ENCODE results near the gene TAX1BP3.
"Not testable (repeated sequence)": the region's sequence is repeated elsewhere in the genome, so short reads cannot be mapped to it uniquely, and the experiment has no call there.

Gene TAX1BP3

DNA sequence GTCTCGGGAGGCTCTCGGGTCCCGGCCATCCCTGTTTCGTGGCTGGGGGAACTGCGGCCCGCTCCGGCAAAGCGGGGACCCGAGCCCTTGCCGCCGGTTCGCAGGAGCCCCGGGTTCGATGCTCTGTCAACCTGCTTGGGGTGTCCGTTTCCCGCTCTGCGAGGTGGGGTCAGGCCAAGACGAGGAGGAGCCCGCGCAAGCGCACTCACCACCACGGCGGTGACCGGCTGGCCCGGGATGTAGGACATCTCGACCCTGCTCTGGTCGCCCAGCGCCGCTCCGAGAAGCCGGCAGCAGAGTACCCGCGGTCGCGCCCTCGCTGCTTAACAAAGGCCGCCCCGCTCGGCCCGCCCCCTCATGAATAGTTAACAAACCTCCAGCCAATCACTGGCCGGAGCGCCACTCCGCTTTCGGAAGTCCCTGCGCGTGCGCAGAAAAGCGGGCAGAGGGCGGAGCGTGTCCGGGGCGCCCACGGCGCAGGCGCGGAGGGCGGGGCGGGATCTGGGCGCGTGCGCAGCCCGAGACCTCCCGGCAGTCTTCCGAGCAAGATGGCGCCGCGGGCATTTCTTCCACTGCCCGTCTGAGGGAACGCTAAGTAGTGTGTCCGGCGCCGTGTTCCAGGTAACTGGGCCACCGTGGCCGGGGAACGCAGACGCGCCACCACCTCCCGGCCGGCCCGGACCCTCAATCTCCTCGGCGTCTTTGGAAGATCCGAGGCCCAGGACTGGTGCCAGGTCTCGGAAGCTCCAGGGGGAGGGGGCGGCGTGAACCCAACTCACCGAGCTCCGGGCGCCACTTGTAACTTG is at the start of gene TAX1BP3, which contains the start of gene EMC6:
Gene TAX1BP3, minus strand, starts transcription at position 300 of the 806 bp plus-strand sequence. Its CDS starts 52 bp downstream, at position 248.
Gene EMC6, plus strand, starts transcription at position 534 of the 806 bp plus-strand sequence. CDS start 335 bp downstream, outside the sequence.
- peak; percentile 98 to 99 for DNase-seq

DNA sequence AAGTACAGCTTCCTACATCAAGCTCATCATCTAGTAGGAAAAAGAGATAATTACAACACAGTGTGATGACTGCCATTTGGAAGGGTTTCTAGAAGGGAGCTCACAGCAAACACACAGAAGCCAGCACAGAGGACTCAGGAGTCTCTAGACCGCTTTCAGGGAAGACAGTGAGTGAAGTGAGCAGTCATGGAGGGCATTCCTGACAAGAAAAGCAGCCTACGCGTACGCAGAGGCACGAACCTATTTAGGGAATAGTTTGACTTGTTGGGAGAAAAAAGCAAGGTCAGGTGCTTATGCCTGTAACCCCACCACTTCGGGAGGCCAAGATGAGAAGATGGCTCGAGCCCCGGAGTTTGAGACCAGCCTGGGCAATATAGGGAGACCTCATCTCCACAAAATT is 46.9 kb upstream of the TAX1BP3 start:
- no peak for DNase-seq

GRCh38 chr17:3712811-3713463 is 44.6 kb upstream of the TAX1BP3 start:
- DNase-seq: no peak

- DNase-seq: no peak
These were observed 42.6 kb upstream of the TAX1BP3 start for GRCh38 chr17:3710951-3711383.

- DNase-seq: no peak
These were observed 40.0 kb upstream of the TAX1BP3 start for GRCh38 chr17:3708366-3708765.

DNA sequence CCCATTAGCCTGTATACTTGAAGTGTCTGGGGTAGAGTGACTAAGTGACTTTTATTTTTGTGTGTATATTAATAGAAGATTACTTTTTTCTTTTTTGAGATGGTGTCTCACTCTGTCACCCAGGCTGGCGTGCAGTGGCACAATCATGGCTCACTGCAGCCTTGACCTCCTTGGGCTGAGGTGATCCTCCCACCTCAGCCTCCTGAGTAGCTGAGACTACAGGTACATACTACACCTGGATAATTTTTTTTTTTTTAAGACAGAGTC is 37.3 kb upstream of the TAX1BP3 start:
- not testable (repeated sequence) for DNase-seq

DNA sequence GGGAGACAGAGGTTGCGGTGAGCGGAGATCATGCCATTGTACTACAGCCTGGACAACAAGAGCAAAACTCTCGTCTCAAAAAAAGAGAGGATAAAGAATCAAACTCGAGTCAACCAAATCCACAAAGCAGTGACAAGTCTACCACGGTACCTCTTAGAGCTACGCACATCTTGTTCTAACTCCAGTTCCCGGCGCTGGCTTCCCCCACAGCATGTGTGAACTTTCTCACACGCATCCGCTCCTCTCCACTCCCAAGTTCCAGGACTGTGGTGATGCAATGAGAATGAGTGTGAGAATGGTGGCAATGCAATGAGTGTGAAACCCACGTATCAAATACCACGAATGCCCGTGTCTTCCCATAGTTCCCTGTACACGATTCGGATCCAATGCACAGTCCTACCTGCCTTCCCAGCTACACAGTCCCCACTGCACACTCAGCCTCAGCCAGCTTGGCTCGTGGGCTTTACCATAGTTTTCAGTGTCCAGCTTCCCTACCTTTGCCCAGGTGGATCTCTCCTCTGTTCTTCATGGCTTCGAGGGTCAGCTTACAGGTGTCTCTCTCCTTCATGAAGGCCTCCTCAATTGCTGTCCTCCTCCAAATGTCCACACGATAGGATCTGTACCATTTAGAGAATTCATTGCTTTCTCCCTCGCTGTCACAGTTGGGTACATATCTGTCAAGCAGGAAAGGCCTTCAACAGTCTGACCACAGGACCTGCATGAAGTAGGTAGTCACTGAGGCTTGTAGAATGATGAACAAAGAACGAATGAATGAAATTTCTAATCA is 36.7 kb upstream of the TAX1BP3 start:
- no peak for DNase-seq

DNA sequence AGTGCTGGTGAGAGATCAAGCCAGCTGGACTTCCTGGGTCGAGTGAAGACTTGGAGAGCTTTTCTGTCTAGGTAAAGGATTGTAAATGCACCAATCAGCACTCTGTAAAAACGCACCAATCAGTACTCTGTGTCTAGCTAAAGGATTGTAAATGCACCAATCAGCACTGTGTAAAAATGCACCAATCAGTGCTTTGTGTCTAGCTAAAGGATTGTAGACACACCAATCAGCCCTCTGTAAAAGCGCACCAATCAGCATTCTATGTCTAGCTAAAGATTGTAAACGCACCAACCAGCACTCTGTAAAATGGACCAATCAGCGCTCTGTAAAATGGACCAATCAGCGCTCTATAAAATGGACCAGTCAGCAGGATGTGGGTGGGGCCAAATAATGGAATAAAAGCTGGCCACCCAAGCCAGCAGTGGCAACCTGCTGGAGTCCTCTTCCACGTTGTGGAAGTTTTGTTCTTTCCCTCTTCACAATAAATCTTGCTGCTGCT is 33.7 kb upstream of the TAX1BP3 start:
- not testable (repeated sequence) for DNase-seq

DNA sequence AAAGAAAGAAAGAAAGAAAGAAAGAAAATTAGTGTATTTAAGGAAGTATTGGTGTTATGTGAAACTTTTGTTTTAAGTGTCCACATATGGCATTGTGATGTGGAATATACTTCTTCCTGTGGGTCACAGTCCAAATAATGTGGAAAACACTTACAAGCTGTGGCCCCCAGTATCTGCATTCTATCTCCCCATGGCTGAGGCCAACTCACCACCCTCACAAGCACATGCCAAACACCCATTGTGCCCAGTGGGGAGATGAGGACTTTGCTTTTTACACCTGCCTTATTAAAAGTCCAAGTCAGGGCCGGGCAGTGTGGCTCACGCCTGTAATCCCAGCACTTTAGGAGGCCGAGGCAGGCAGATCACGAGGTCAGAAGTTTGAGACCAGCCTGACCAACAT is 31.6 kb upstream of the TAX1BP3 start:
- DNase-seq: no peak

DNA sequence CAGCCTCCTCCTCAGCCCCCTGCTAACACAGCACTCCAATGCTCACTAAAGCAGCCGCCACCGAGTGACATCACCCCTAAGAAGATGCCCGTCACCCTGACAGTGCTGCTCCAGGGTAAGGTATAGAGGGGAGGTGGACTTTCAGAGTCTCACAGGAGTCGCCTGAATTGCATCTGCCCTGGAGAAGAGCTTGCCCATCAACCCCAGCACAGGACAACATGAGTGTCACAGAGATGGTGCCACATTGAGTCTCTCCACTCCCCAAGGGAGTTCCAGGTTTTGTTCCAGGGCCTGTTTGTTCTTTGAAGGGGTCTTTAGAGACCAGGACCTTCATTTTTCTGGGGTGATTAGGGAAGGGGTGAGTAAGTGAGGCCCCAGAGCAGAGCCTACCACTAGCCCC is 29.8 kb upstream of the TAX1BP3 start:
- no peak for DNase-seq

GRCh38 chr17:3697103-3697476 is 28.7 kb upstream of the TAX1BP3 start:
- DNase-seq: no peak

- DNase-seq: no peak
These were observed 27.5 kb upstream of the TAX1BP3 start, which contains the start of gene P2RX5 for GRCh38 chr17:3695723-3696411. TSS of gene P2RX5 (minus strand) at chr17:3696155. CDS start at chr17:3696005, 150 bp downstream.

DNA sequence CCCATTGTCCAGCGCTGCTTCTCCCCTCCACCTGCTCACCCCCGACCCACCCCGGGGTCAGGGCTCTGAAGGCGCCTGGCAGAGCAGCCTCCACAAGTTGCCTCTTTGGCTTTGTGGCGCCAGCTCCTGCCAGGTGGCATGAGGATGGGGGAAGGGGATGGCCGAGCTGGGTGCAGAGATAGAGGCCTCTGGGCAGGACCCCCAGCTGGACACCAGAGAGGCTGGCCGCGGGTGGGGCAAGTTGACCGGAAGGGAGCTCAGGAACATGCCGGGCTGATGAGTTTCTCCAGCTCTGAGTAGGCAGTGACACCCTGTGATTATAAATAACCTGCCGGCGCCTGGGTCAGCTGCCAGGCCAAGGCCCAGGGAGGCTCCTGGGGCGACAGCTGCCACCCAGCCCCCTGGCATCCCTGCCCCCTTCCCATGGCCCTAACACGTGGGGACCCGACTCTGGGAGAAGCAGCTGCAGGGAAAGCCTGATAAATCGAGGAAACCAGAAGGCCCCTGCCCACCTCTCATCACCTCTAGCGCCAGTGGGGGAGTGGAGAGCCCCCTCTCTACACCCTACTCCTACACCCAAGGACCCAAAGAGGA is 26.8 kb upstream of the TAX1BP3 start:
- DNase-seq: peak in 1 of 2 experiments; percentile 27

DNA sequence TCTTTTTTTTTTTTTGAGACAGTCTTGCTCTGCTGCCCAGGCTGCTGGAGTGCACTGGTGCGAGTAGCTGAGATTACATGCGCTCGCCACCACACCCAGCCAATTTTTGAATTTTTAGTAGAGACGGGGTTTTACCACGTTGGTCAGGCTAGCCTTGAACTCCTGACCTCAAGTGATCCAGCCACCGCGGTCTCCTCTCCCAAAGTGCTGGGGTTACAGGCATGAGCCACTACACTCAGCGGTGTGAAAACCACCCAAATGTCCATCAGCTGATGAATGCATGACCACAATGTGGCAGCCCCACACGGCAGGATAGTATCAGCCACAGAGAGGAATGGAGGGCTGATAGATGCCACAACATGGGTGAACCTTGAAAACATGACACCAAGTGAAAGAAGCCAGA is 25.5 kb upstream of the TAX1BP3 start:
- no peak for DNase-seq

- no peak for DNase-seq
These were observed 24.8 kb upstream of the TAX1BP3 start for GRCh38 chr17:3693141-3693540.

GRCh38 chr17:3692346-3692745 is 24.0 kb upstream of the TAX1BP3 start:
- DNase-seq: no peak

DNA sequence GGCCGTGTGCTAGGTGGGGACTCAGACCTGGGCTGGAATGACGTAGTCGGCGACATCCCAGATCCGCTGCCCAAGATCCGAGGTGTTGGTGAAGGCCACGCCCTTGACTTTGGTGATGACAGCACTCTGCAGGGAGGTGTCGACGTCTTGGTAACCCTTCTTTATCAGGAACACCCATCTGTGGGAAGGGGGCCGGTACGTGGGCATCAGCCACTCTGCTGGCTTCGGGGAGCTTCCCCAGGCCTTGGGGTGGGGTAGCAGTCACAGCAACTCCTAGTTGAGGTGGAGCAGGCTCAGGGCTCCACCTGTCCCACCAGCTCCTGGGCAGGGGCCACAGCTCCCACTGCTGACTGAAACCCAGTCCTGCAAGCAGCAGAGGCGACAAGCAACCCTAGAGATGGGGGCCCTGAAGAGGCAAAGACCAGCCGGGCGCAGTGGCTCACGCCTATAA is 23.3 kb upstream of the TAX1BP3 start:
- DNase-seq: no peak

DNA sequence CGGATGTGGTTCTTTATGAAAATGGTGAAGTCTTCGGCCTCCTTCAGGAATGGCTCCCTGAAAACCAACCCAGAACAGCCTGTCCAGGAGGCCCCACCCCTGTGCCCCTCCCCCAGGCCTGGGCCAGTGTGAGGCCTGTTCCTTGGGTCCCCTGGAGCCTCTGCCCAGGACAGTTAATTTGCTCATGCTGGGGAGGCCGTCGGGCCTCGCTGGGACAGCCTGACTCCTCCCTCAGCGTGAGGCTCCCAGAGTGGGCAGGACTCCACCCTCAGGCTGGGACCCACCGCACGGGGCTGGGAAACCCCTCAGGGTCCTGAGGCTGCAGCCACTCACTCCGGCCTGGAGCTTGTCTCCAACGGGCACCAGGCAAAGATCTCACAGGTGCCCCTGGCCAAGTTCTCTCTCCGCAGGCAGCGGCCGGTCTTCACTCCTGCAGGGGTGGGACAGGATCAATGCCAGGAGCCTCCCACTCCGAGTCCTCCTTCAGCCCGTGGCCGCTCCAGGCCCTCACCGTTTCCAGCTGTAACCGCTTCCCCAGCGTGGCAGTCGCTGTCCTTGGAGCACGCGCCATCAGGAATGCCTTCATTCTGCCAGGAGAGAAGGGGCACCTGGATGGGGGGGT is 21.8 kb upstream of the TAX1BP3 start:
- DNase-seq: no peak

DNA sequence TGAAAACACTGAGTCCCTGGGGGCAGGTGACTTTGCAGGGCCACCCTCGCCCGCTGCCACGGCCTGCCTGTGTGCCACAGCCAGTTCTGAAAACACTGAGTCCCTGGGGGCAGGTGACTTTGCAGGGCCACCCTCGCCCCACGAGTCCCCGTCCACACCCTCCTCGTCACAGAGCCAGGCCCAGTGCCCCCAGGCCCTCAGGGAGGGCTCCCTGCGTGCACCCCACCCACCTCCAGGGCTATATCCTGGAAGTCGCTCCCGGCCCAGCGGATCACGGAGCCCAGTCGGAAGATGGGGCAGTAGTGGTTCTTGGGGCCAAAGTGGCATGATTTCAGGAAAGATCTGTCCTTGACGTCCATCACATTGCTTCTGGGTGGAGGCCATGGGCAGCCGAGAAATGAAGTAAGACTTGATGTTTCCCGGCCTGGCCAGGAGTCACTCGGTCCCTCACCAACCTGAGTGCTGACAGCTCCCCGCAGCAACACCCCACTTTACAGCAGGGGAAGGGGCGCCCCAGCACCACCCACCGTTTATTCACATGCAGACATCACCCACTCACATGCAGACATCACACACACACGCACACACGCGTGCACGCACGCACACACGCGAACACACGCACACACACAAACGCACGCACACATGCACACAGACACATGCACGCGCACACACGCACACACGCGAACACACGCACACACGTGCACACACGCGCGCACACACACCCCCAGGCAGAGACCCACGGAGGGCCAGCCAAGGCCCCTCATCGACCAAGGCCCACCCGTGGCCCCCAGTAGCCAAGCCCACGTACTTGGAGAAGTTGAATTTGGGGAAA is 21.1 kb upstream of the TAX1BP3 start:
- no peak for DNase-seq

GRCh38 chr17:3688852-3689261 is 20.5 kb upstream of the TAX1BP3 start:
- no peak for DNase-seq

GRCh38 chr17:3688027-3688553 is 19.7 kb upstream of the TAX1BP3 start:
- DNase-seq: no peak

Data from SHP77 (cell line).